Heart right ventricle (tissue), 16 donors: ENCODE results near the gene EFCAB12. TPM values are rescaled to one million over a fixed set of nuclear protein-coding genes. Genes with fewer than 3 reads are reported as not detected.

Source experiments
- ATAC-seq, 8 donors: fragments of 200-7000 bp; cut with Tn5 transposase; one replicate each; pipeline ENCODE4 v1.9.1; 2020; ENCODE audit warnings: mild to moderate bottlenecking in 8 of 8, moderate library complexity in 8 of 8, moderate number of reproducible peaks in 1 of 8
- DNase-seq, 2 donors: peaks; one replicate each; pipeline ENCODE4 v3.0.0-alpha.2; 2020
- H3K27ac ChIP-seq, 10 donors: fragments of 200-600 bp; sonication (generic) in 2 of 10; one replicate each; pipeline versions ENCODE4 v1.5.0 to v1.8.0; 2020 to 2022; ENCODE audit warnings: mild to moderate bottlenecking in 3 of 10
- H3K27me3 ChIP-seq, 7 donors: fragments of 200-600 bp; one replicate each; pipeline ENCODE4 v1.8.0; 2021 to 2022; ENCODE audit warnings: mild to moderate bottlenecking in 2 of 7
- H3K36me3 ChIP-seq, 9 donors: fragments of 200-600 bp; sonication (generic) in 1 of 9; one replicate each; pipeline versions ENCODE4 v1.5.0 to v1.8.0; 2020 to 2022; ENCODE audit warnings: mild to moderate bottlenecking in 2 of 9
- H3K4me1 ChIP-seq, 9 donors: fragments of 200-600 bp; sonication (generic) in 1 of 9; one replicate each; pipeline versions ENCODE4 v1.5.0 to v1.8.0; 2020 to 2022; ENCODE audit warnings: mild to moderate bottlenecking in 4 of 9
- H3K4me3 ChIP-seq, 10 donors: fragments of 200-600 bp; sonication (generic) in 2 of 10; one replicate each; pipeline versions ENCODE4 v1.5.0 to v1.8.0; 2020 to 2022; ENCODE audit warnings: mild to moderate bottlenecking in 7 of 10, moderate library complexity in 2 of 10
- H3K9me3 ChIP-seq, 11 donors: fragments of 200-600 bp in 10 of 11; sonication (generic) in 2 of 11; one replicate each; pipeline versions ENCODE4 v1.5.0 to v1.8.0; 2013 to 2022; ENCODE audit warnings: mild to moderate bottlenecking in 2 of 11, control low read depth in 1 of 11, moderate library complexity in 1 of 11
- CTCF ChIP-seq, 9 donors: fragments of 200-600 bp; sonication (generic) in 2 of 9; IDR thresholded peaks; one replicate each; pipeline versions ENCODE4 v1.5.0 to v1.8.0; 2021 to 2022; ENCODE audit warnings: antibody characterized with exemption in 9 of 9, mild to moderate bottlenecking in 5 of 9, moderate library complexity in 1 of 9
- WGBS, 2 donors: extraction: QIAGEN DNeasy Blood & Tissue Kit; methylation state at CpG; one replicate each; pipeline ENCODE4 v1.1.7; 2013; ENCODE audit warnings: inconsistent platforms in 1 of 2; 5-methylcytosine and 5-hydroxymethylcytosine counted together
- intact Hi-C, 10 donors: fragments of 100-400 bp; cut with DNase I; formaldehyde crosslinking; loops; one replicate each; pipeline versions ENCODE4 v1.11.1 to v1.14.2; 2022
- polyA plus RNA-seq, 2 donors: library from polyadenylated mRNA; stranded (reverse); fragments of 200-250 nt; gene quantifications; one replicate each; pipeline ENCODE4 v1.2.3, GENCODE V29; 2013
- total RNA-seq, 10 donors: library from RNA; stranded (reverse); fragmentation: NEBNext Ultra II Directional in 3 of 10; extraction: Animal tissue kit (Norgen Biotek cat#: 25700) in 3 of 10; gene quantifications; one replicate each; pipeline versions ENCODE4 v1.2.1 to v1.2.4, GENCODE V29; 2021 to 2023
- donor health status: Arrhythmogenic right ventricular cardiomyopathy.
- donor health status: ischemic (EF 13 %, LVEDD 7.1; RV severe dilation, severe dysfunction).
- donor health status: healthy with polysubstance abuse.
- donor health status: DM: no; HTN: yes; CAD: no.
- donor health status: DM: no; HTN: no; CAD: no.
- donor health status: ischemic (EF 25% LVEDD 6.9; RV normal size, moderate dysfunction).
- donor health status: ischemic (EF 25% LVEDD 5.7; RV mildly dilated, moderate dysfunction).
- donor health status: healthy.
- donor health status: DM: yes; HTN: yes; CAD: no.
- donor health status: Ischemic cardiomyopathy.
- donor health status: ischemic (EF 35%, LVEDD 5.7; RV mildly dilated, moderate dysfunction).
- donor health status: nonischemic (EF 11% LVEDD 7.7; RV severe dilation, severe dysfunction).
- donor health status: DM: yes; HTN: yes; CAD: no.
- donor health status: PGD.
- donor health status: ischemic (EF 29% LVEDD 5.4; RV normal size, mild dysfunction).
- donor health status: nonischemic (EF 23%, LVEDD 6.1; RV moderate dilation, normal function).

The EFCAB12 gene
- total and polyA plus RNA-seq, 12 donors, result 0.10 to 0.23 (median 0.15) TPM; not detected in 7

DNA sequence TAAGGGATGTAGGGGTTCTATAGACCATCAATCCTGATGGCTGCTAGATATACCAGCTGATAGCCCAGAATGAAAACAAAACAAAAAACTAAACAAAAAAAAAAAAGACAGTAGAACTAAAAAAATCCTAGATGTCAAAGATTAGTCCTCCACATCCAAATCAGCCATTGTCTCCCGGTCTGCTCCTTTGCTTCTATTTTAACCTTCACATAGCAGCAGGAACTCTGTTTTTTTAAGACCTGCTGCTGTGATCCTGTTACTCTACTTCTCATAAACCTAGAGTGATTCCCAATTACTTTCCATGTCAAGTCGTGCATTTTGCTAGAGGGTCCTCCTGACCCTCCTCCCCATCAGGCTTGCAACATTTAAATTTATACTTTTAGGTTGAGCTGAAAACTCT, 14.1 kb upstream of the EFCAB12 start:
- no peak for DNase-seq
- 28 to 31% methylated on average over 2 of the region's 2 CpGs for WGBS, 2 donors
- Histone ChIP-seq H3K36me3 (peaks cover 0 to 10% (median 2%) of the 10 kb centered on the region in 9 donors), H3K4me1 (peaks cover 22 to 64% (median 50%) of the 10 kb centered on the region in 9 donors), H3K4me3 (no peak overlapping the region), H3K9me3 (no peaks in the 10 kb centered on the region), H3K27ac (peak overlapping the region; percentile 14 to 96 (median 89)), H3K27me3 (no peaks in the 10 kb centered on the region)
- no peak for ATAC-seq
- no peak for TF ChIP-seq CTCF (IDR thresholded peaks at IDR 0.05)
- intact Hi-C loops, result loop anchor here in 1 of 10 donors (5.0 kb wide), 1 partner anchor 35 kb away; no protein-coding TSS in a partner anchor

DNA sequence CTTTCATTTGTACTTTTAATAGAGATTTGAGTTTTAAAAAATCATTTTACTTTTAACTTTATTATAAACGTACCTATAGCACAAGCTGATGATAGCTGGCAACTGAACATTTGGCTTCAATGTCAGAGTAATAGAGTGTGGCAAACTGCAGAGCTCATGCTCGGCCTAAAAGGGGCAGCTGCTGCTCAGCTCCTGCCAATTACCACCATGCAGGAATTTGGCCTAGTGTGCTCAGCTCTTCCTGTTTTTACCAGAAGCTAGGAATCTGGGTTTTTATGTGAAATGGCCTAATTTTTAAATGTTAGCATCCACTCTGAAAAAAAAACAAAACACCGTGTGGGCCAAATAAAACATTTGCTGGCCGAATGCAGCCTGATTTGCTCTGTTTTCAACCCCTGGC, 13.3 kb upstream of the EFCAB12 start:
- no peaks in the 10 kb centered on the region for H3K9me3 ChIP-seq
- peaks cover 22 to 71% (median 51%) of the 10 kb centered on the region in 9 donors for H3K4me1 ChIP-seq
- H3K27me3 ChIP-seq, result no peaks in the 10 kb centered on the region
- 16 to 17% methylated on average over 4 of the region's 4 CpGs for WGBS, 2 donors
- TF ChIP-seq CTCF (IDR thresholded peaks at IDR 0.05), result peak in 3 of 9 donors; percentile 26 to 31 (median 28)
- DNase-seq (peak in 1 of 2 donors; percentile 40), ATAC-seq (peak in 1 of 8 donors; percentile 29)
- peak overlapping the region; percentile 14 to 96 (median 89) for H3K27ac ChIP-seq
- intact Hi-C loops, result loop anchor here in 2 of 10 donors (2.0 to 5.0 kb wide), 2 partner anchors 19 to 36 kb away; no protein-coding TSS in a partner anchor
- H3K36me3 ChIP-seq, result peaks cover 0 to 17% (median 6%) of the 10 kb centered on the region in 9 donors
- H3K4me3 ChIP-seq, result peak overlapping the region in 5 of 10 donors; percentile 28 to 91 (median 80)

- Histone ChIP-seq H3K27me3 (no peaks in the 10 kb centered on the region), H3K9me3 (no peaks in the 10 kb centered on the region), H3K4me1 (peaks cover 22 to 76% (median 55%) of the 10 kb centered on the region in 9 donors), H3K36me3 (peaks cover 0 to 23% (median 6%) of the 10 kb centered on the region in 9 donors), H3K4me3 (peak overlapping the region in 9 of 10 donors; percentile 64 to 91 (median 83)), H3K27ac (peak overlapping the region; percentile 79 to 96 (median 89))
- DNase-seq (no peak), ATAC-seq (no peak)
- intact Hi-C loops, result loop anchor here in 2 of 10 donors (2.0 to 5.0 kb wide), 2 partner anchors 20 to 36 kb away; no protein-coding TSS in a partner anchor
- no peak for TF ChIP-seq CTCF (IDR thresholded peaks at IDR 0.05)
- 39 to 54% methylated on average over 9 of the region's 9 CpGs for WGBS, 2 donors
Measured at GRCh38 chr3:129441215-129441614, 12.8 kb upstream of the EFCAB12 start.

- peak overlapping the region; percentile 79 to 96 (median 89) for H3K27ac ChIP-seq
- DNase-seq (no peak), ATAC-seq (no peak)
- peak overlapping the region; percentile 41 to 91 (median 82) for H3K4me3 ChIP-seq
- peaks cover 24 to 81% (median 60%) of the 10 kb centered on the region in 9 donors for H3K4me1 ChIP-seq
- intact Hi-C loops, result loop anchor here in 2 of 10 donors (2.0 to 5.0 kb wide), 2 partner anchors 20 to 37 kb away; no protein-coding TSS in a partner anchor
- 7 to 9% methylated on average over 9 of the region's 9 CpGs for WGBS, 2 donors
- no peaks in the 10 kb centered on the region for H3K27me3 ChIP-seq
- no peak for TF ChIP-seq CTCF (IDR thresholded peaks at IDR 0.05)
- no peaks in the 10 kb centered on the region for H3K9me3 ChIP-seq
- H3K36me3 ChIP-seq, result peaks cover 0 to 28% (median 6%) of the 10 kb centered on the region in 9 donors
Measured at GRCh38 chr3:129440618-129441190, 12.3 kb upstream of the EFCAB12 start.
